Activated CD4-positive, alpha-beta T cell treated with anti-CD3 and anti-CD28 coated beads, Interleukin-2, amount 10 ng/mL, durations not matched to agents 24 days and 14 days (primary cell): Measurements from ENCODE around the gene JTB. TPM values are rescaled to one million over a fixed set of nuclear protein-coding genes. Genes with fewer than 3 reads are reported as not detected.

ENCODE experiments used
- DNase-seq: peaks from one replicate; pipeline ENCODE4 v3.0.0; 2022
- H3K27ac Mint-ChIP-seq: one replicate; pipeline ENCODE4 v1.8.0; 2022; ENCODE audit warnings: mild to moderate bottlenecking, mixed read lengths
- H3K27me3 Mint-ChIP-seq: one replicate; pipeline ENCODE4 v1.8.0; 2022; ENCODE audit warnings: mixed read lengths
- H3K36me3 Mint-ChIP-seq: one replicate; pipeline ENCODE4 v1.8.0; 2022; ENCODE audit warnings: low read depth, mild to moderate bottlenecking, mixed read lengths
- H3K4me1 Mint-ChIP-seq: one replicate; pipeline ENCODE4 v1.8.0; 2021; ENCODE audit warnings: mixed read lengths
- H3K4me3 Mint-ChIP-seq: one replicate; pipeline ENCODE4 v1.8.0; 2022; ENCODE audit warnings: mild to moderate bottlenecking, moderate library complexity, mixed read lengths
- H3K9me3 Mint-ChIP-seq: one replicate; pipeline ENCODE4 v1.8.0; 2021; ENCODE audit warnings: mixed read lengths
- intact Hi-C: fragments of 100-400 bp; cut with micrococcal nuclease; formaldehyde crosslinking; loops from one replicate; pipeline ENCODE4 v1.15.1; 2023
- total RNA-seq: library from RNA; stranded (reverse); gene quantifications from 2 replicates; pipeline ENCODE4 v1.2.3, GENCODE V29; 2022

Gene JTB
- total RNA-seq, 1 donor from 2014 or later: 195 TPM

- Mint-ChIP-seq H3K27me3 (no peaks in the 10 kb centered on the region), H3K27ac (peak overlapping the region; percentile 60), H3K36me3 (peaks cover 28% of the 10 kb centered on the region), H3K9me3 (no peaks in the 10 kb centered on the region), H3K4me3 (peak overlapping the region; percentile 92), H3K4me1 (peaks cover 48% of the 10 kb centered on the region)
- no peak for DNase-seq
- intact Hi-C loops: loop anchor here (10.0 kb wide), 1 partner anchor 434 kb away; the partner anchor contains the start of gene S100A6
Measured at GRCh38 chr1:153968972-153969371, 8.5 kb downstream of the JTB start.

GRCh38 chr1:153968408-153968807 lies 9.1 kb downstream of the JTB start:
- Mint-ChIP-seq H3K4me3 (peak overlapping the region; percentile 92), H3K27ac (peak overlapping the region; percentile 98), H3K36me3 (peaks cover 25% of the 10 kb centered on the region), H3K4me1 (peaks cover 50% of the 10 kb centered on the region), H3K27me3 (no peaks in the 10 kb centered on the region), H3K9me3 (no peaks in the 10 kb centered on the region)
- no peak for DNase-seq
- intact Hi-C loops: loop anchor here (10.0 kb wide), 1 partner anchor 434 kb away; the partner anchor contains the start of gene S100A6

GRCh38 chr1:153968000-153968363 lies 9.5 kb downstream of the JTB start:
- Mint-ChIP-seq H3K27ac (peak overlapping the region; percentile 98), H3K4me3 (peak overlapping the region; percentile 92), H3K36me3 (peaks cover 21% of the 10 kb centered on the region), H3K9me3 (no peaks in the 10 kb centered on the region), H3K4me1 (peaks cover 48% of the 10 kb centered on the region), H3K27me3 (no peaks in the 10 kb centered on the region)
- no peak for DNase-seq
- intact Hi-C loops: loop anchor here (1.0 to 10.0 kb wide), 3 partner anchors 9 to 433 kb away; partner anchors contain the start of genes CRTC2, JTB and S100A6

- Mint-ChIP-seq H3K9me3 (no peaks in the 10 kb centered on the region), H3K4me1 (peaks cover 48% of the 10 kb centered on the region), H3K27ac (peak within 1 kb of the TSS; percentile 98), H3K36me3 (peaks cover 15% of the 10 kb centered on the region), H3K4me3 (peak within 1 kb of the TSS; percentile 92), H3K27me3 (no peaks in the 10 kb centered on the region)
- intact Hi-C loops: loop anchor here (1.0 to 10.0 kb wide), 3 partner anchors 9 to 433 kb away; partner anchors contain the start of genes CRTC2, JTB and S100A6
- DNase-seq: peak; percentile 95
Measured at GRCh38 chr1:153967107-153967999, 10.1 kb downstream of the JTB start, which contains the start of gene CREB3L4. Gene CREB3L4 (plus strand): TSS chr1:153967902. CDS start chr1:153968526, 624 bp downstream.

GRCh38 chr1:153963850-153964331 lies 13.6 kb downstream of the JTB start:
- peak overlapping the region; percentile 89 for H3K27ac Mint-ChIP-seq
- peak overlapping the region; percentile 87 for H3K4me3 Mint-ChIP-seq
- peaks cover 55% of the 10 kb centered on the region for H3K4me1 Mint-ChIP-seq
- no peaks in the 10 kb centered on the region for H3K27me3 Mint-ChIP-seq
- intact Hi-C loops: loop anchor here (1.0 to 10.0 kb wide), 3 partner anchors 26 to 429 kb away; partner anchors contain the start of genes RPS27 and S100A6
- no peaks in the 10 kb centered on the region for H3K9me3 Mint-ChIP-seq
- no peak for DNase-seq
- H3K36me3 Mint-ChIP-seq: peaks cover 29% of the 10 kb centered on the region

GRCh38 chr1:153963030-153963849 lies 14.2 kb downstream of the JTB start, which contains the start of gene SLC39A1:
Gene SLC39A1 (minus strand): TSS chr1:153963537. CDS start chr1:153962715, 822 bp downstream.
- intact Hi-C loops: loop anchor here (1.0 to 10.0 kb wide), 3 partner anchors 27 to 428 kb away; partner anchors contain the start of genes RPS27 and S100A6
- H3K27ac Mint-ChIP-seq: peak within 1 kb of the TSS; percentile 89
- peak within 1 kb of the TSS; percentile 87 for H3K4me3 Mint-ChIP-seq

GRCh38 chr1:153962088-153963029 lies 15.1 kb downstream of the JTB start:
- Mint-ChIP-seq H3K9me3 (no peaks in the 10 kb centered on the region), H3K27ac (peak overlapping the region; percentile 89), H3K27me3 (no peaks in the 10 kb centered on the region), H3K36me3 (peaks cover 32% of the 10 kb centered on the region), H3K4me1 (peaks cover 48% of the 10 kb centered on the region), H3K4me3 (peak overlapping the region; percentile 87)
- no peak for DNase-seq
- intact Hi-C loops: loop anchor here (1.0 to 10.0 kb wide), 3 partner anchors 28 to 428 kb away; partner anchors contain the start of genes RPS27 and S100A6

More at GRCh38 chr1:153963030-153963849, 14.2 kb downstream of the JTB start, which contains the start of gene SLC39A1:
- Mint-ChIP-seq H3K4me1 (peaks cover 57% of the 10 kb centered on the region), H3K9me3 (no peaks in the 10 kb centered on the region), H3K36me3 (peaks cover 32% of the 10 kb centered on the region), H3K27me3 (no peaks in the 10 kb centered on the region)
- DNase-seq: peak; percentile 99

GRCh38 chr1:153961421-153961820 lies 16.1 kb downstream of the JTB start:
- Mint-ChIP-seq H3K4me1 (peaks cover 51% of the 10 kb centered on the region), H3K27me3 (no peaks in the 10 kb centered on the region), H3K27ac (peak overlapping the region; percentile 60), H3K9me3 (no peaks in the 10 kb centered on the region), H3K4me3 (peak overlapping the region; percentile 87), H3K36me3 (peaks cover 28% of the 10 kb centered on the region)
- DNase-seq: no peak
- intact Hi-C loops: loop anchor here (10.0 kb wide), 1 partner anchor 427 kb away; the partner anchor contains the start of gene S100A6

GRCh38 chr1:153960206-153960605 lies 17.3 kb downstream of the JTB start:
- no peaks in the 10 kb centered on the region for H3K9me3 Mint-ChIP-seq
- no peak overlapping the region for H3K4me3 Mint-ChIP-seq
- intact Hi-C loops: loop anchor here (10.0 kb wide), 1 partner anchor 425 kb away; the partner anchor contains the start of gene S100A6
- peaks cover 52% of the 10 kb centered on the region for H3K4me1 Mint-ChIP-seq
- DNase-seq: no peak
- H3K27me3 Mint-ChIP-seq: no peaks in the 10 kb centered on the region
- H3K36me3 Mint-ChIP-seq: peaks cover 22% of the 10 kb centered on the region
- H3K27ac Mint-ChIP-seq: peak overlapping the region; percentile 59

GRCh38 chr1:153959454-153959853 lies 18.0 kb downstream of the JTB start:
- Mint-ChIP-seq H3K36me3 (peaks cover 22% of the 10 kb centered on the region), H3K4me3 (no peak overlapping the region), H3K4me1 (peaks cover 52% of the 10 kb centered on the region), H3K27ac (peak overlapping the region; percentile 59), H3K9me3 (no peaks in the 10 kb centered on the region), H3K27me3 (no peaks in the 10 kb centered on the region)
- intact Hi-C loops: no loop called here
- no peak for DNase-seq

GRCh38 chr1:153958961-153959260 lies 18.6 kb downstream of the JTB start:
- peaks cover 54% of the 10 kb centered on the region for H3K4me1 Mint-ChIP-seq
- intact Hi-C loops: loop anchor here (1.0 kb wide), 5 partner anchors 8 to 176 kb away; partner anchors contain the start of genes CREB3L4, DENND4B and JTB
- peak overlapping the region; percentile 94 for H3K27ac Mint-ChIP-seq
- H3K27me3 Mint-ChIP-seq: no peaks in the 10 kb centered on the region
- DNase-seq: no peak
- peak overlapping the region; percentile 88 for H3K4me3 Mint-ChIP-seq
- no peaks in the 10 kb centered on the region for H3K9me3 Mint-ChIP-seq
- peaks cover 28% of the 10 kb centered on the region for H3K36me3 Mint-ChIP-seq
